K562 (cell line): ENCODE results near the gene DCAF6. TPM values are rescaled to one million over a fixed set of nuclear protein-coding genes. Genes with fewer than 3 reads are reported as not detected.

Source experiments
- ARID4B ChIP-seq: sonication (generic); formaldehyde crosslinking; IDR thresholded peaks from 2 replicates; pipeline ENCODE4 v1.8.0; 2022; ENCODE audit warnings: mild to moderate bottlenecking, missing genetic modification reagents
- CBFB ChIP-seq: sonication (generic); formaldehyde crosslinking; IDR thresholded peaks from 2 replicates; pipeline ENCODE4 v1.4.0; 2020; ENCODE audit warnings: mild to moderate bottlenecking, missing genetic modification reagents
- CBX1 ChIP-seq: sonication (generic); IDR thresholded peaks from 2 replicates; pipeline ENCODE4 v1.6.1; 2016; ENCODE audit warnings: antibody characterized with exemption, low read depth, mild to moderate bottlenecking
- TRIM25 ChIP-seq: fragments of 450-650 bp; IDR thresholded peaks from 2 replicates; pipeline ENCODE4 v1.7.0; 2016; ENCODE audit warnings: borderline replicate concordance
- XRCC3 ChIP-seq: fragments of 450-650 bp; IDR thresholded peaks from 2 replicates; pipeline ENCODE4 v1.6.1; 2017; ENCODE audit warnings: mild to moderate bottlenecking, moderate library complexity
- ZBTB11 ChIP-seq, 3 experiments: fragments of 200-800 bp in 1 of 3; fragments of 250-450 bp in 1 of 3; fragments of 450-650 bp in 1 of 3; sonication (Bioruptor Pico) in 1 of 3; sonication (Bioruptor generic) in 1 of 3; formaldehyde crosslinking in 1 of 3; IDR thresholded peaks; 2 replicates each; pipeline versions ENCODE4 v1.6.1 to v1.8.0; 2016 to 2022; ENCODE audit warnings: mild to moderate bottlenecking in 2 of 3, missing genetic modification characterization in 2 of 3, missing compliant biosample characterization in 1 of 3, moderate library complexity in 1 of 3
- ZNF318 ChIP-seq, 2 experiments: fragments of 450-650 bp; IDR thresholded peaks; 2 replicates each; pipeline ENCODE4 v1.6.1; 2016; ENCODE audit warnings: mild to moderate bottlenecking in 2 of 2, borderline replicate concordance in 1 of 2, low read depth in 1 of 2, moderate library complexity in 1 of 2
- ZNF76 ChIP-seq: fragments of 250-450 bp; sonication (Bioruptor Pico); IDR thresholded peaks from 2 replicates; pipeline ENCODE4 v1.4.0; 2020; ENCODE audit warnings: mild to moderate bottlenecking, moderate library complexity, borderline replicate concordance
- polyA plus RNA-seq, 8 experiments: library from polyadenylated mRNA; depleted of rRNA in 4 of 8; stranded (reverse) in 5 of 8; unstranded in 3 of 8; fragments of >200 nt; fragmentation: Nextera tagmentation in 2 of 8; fragmentation: Illumina TruSeq in 1 of 8; extraction: Ambion mirVana in 2 of 8; extraction: Trizol in 1 of 8; gene quantifications; 2 replicates each; pipeline versions ENCODE4 v1.2.1 to v1.2.3, GENCODE V29; 2011 to 2014; ENCODE audit warnings: inconsistent platforms in 1 of 8, missing spikeins in 1 of 8
- total RNA-seq, 7 experiments: library from RNA; depleted of rRNA in 6 of 7; stranded (reverse); fragments of >200 nt in 6 of 7; fragmentation: Illumina TruSeq in 2 of 7; extraction: Trizol in 2 of 7; gene quantifications; 2 replicates each; pipeline versions ENCODE4 v1.2.1 to v1.2.3, GENCODE V29; 2011 to 2021; ENCODE audit warnings: low replicate concordance in 1 of 7

The DCAF6 gene
- total and polyA plus RNA-seq, 9 of the 15 experiments (the other 6 are each of a cell fraction or from before 2014, with no cell fraction given) = 19.1 to 102 (median 46.3) TPM

GRCh38 chr1:167924102-167924501 lies 12.4 kb upstream of the DCAF6 start (continued):
- no peak for TF ChIP-seq ARID4B (CRISPR knock-in tag)
- no peak for TF ChIP-seq TRIM25
- TF ChIP-seq CBX1 = no peak
- TF ChIP-seq CBFB = no peak
- 0 out of 4 replicates have a peak, but pooled peaks of 1 of the 2 experiments have one; percentile 17 for TF ChIP-seq ZNF318 (IDR thresholded peaks at IDR 0.05; ENCODE audit: borderline replicate concordance in 1 of 2, low read depth in 1 of 2)
- TF ChIP-seq ZNF76 (CRISPR knock-in tag) = no peak
- TF ChIP-seq ZBTB11 (CRISPR knock-in tag; IDR thresholded peaks at IDR 0.05) = no peak
- TF ChIP-seq XRCC3 = no peak
